ENCODE results near the gene HAPLN3. TPM values are rescaled to one million over a fixed set of nuclear protein-coding genes. Genes with fewer than 3 reads are reported as not detected.

HAPLN3 gene
- polyA plus RNA-seq, 1 donor from 2014 or later: not detected

DNA sequence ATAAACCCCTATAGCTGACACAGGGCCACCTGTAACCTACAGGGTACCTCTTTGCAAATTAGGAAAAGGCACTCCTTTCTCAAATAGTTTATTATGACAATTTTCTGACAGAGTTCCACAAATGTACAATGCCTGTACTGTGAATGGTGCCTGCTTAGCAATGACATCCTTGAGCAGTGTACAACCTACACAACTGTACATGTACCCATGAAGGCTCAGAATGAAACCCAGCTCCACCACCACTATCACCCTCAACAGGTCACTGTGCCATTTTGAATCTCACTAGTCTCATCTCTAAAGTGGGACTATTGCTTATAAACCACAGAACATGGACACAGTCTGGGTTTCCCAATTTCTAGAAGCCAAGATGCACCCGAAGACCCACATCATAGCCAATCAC lies 10.8 kb upstream of the HAPLN3 start:
- Histone ChIP-seq H3K9me2 (ENCODE audit: insufficient read depth, low read length) (no peaks in the 10 kb centered on the region), H2AFZ (ENCODE audit: low read depth, low read length) (no peak overlapping the region), H3K27ac (ENCODE audit: low read length) (no peak overlapping the region), H3K9me3 (ENCODE audit: low read length) (no peaks in the 10 kb centered on the region), H3K36me3 (ENCODE audit: insufficient read depth, low read length) (no peaks in the 10 kb centered on the region), H3K4me3 (ENCODE audit: low read length) (no peak overlapping the region), H3K27me3 (ENCODE audit: insufficient read depth, low read depth, low read length) (no peaks in the 10 kb centered on the region), H4K20me1 (ENCODE audit: insufficient read depth) (no peaks in the 10 kb centered on the region), H3K79me2 (replicated peaks; ENCODE audit: insufficient read depth, low read length) (no peaks in the 10 kb centered on the region), H3K9ac (ENCODE audit: low read length) (no peak overlapping the region), H3K4me2 (ENCODE audit: low read length) (no peak overlapping the region), H3F3A (ENCODE audit: insufficient read depth, low read length, poor library complexity, severe bottlenecking) (no peaks in the 10 kb centered on the region)
- TF ChIP-seq POLR2AphosphoS5 (IDR thresholded peaks at IDR 0.05) (no peak), TAF1 (IDR thresholded peaks at IDR 0.05; ENCODE audit: low read depth) (no peak), RAD21 (conservative IDR thresholded peaks at IDR 0.05) (no peak), EP300 (conservative IDR thresholded peaks at IDR 0.05; ENCODE audit: poor library complexity, severe bottlenecking) (no peak), SMC3 (conservative IDR thresholded peaks at IDR 0.05; ENCODE audit: poor library complexity) (no peak), MXI1 (conservative IDR thresholded peaks at IDR 0.05; ENCODE audit: poor library complexity, severe bottlenecking) (no peak), EZH2 (IDR thresholded peaks at IDR 0.05; ENCODE audit: borderline replicate concordance, insufficient read depth, low read length, poor library complexity, severe bottlenecking) (no peak)
- TF ChIP-seq, protein P1, sequence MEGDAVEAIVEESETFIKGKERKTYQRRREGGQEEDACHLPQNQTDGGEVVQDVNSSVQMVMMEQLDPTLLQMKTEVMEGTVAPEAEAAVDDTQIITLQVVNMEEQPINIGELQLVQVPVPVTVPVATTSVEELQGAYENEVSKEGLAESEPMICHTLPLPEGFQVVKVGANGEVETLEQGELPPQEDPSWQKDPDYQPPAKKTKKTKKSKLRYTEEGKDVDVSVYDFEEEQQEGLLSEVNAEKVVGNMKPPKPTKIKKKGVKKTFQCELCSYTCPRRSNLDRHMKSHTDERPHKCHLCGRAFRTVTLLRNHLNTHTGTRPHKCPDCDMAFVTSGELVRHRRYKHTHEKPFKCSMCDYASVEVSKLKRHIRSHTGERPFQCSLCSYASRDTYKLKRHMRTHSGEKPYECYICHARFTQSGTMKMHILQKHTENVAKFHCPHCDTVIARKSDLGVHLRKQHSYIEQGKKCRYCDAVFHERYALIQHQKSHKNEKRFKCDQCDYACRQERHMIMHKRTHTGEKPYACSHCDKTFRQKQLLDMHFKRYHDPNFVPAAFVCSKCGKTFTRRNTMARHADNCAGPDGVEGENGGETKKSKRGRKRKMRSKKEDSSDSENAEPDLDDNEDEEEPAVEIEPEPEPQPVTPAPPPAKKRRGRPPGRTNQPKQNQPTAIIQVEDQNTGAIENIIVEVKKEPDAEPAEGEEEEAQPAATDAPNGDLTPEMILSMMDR (IDR thresholded peaks at IDR 0.05; ENCODE audit: poor library complexity, severe bottlenecking): no peak
- TF ChIP-seq, protein P2, sequence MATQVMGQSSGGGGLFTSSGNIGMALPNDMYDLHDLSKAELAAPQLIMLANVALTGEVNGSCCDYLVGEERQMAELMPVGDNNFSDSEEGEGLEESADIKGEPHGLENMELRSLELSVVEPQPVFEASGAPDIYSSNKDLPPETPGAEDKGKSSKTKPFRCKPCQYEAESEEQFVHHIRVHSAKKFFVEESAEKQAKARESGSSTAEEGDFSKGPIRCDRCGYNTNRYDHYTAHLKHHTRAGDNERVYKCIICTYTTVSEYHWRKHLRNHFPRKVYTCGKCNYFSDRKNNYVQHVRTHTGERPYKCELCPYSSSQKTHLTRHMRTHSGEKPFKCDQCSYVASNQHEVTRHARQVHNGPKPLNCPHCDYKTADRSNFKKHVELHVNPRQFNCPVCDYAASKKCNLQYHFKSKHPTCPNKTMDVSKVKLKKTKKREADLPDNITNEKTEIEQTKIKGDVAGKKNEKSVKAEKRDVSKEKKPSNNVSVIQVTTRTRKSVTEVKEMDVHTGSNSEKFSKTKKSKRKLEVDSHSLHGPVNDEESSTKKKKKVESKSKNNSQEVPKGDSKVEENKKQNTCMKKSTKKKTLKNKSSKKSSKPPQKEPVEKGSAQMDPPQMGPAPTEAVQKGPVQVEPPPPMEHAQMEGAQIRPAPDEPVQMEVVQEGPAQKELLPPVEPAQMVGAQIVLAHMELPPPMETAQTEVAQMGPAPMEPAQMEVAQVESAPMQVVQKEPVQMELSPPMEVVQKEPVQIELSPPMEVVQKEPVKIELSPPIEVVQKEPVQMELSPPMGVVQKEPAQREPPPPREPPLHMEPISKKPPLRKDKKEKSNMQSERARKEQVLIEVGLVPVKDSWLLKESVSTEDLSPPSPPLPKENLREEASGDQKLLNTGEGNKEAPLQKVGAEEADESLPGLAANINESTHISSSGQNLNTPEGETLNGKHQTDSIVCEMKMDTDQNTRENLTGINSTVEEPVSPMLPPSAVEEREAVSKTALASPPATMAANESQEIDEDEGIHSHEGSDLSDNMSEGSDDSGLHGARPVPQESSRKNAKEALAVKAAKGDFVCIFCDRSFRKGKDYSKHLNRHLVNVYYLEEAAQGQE (IDR thresholded peaks at IDR 0.05; ENCODE audit: borderline replicate concordance): no peak

DNA sequence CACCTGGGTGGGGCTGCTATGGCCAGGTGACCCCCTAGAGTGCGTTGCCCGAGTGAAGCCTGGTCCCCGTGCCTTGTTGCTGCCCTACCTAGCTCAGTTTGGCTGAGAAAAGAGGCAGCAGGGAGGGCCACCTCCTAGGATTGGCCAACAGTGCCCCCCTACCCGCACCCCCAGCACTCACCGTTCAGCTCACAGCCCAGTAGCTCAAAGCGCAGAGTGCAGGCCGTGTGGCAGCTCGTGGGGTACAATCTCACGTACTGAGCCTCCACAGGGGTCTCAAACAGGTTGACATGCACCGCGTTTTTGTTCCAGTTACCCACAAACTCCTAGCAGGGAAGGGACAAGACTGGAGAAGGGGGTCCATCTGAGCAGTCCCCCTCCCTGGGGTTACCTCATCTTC lies 10.2 kb upstream of the HAPLN3 start:
- H3K4me3 ChIP-seq (ENCODE audit: low read length): no peak overlapping the region
- no peak overlapping the region for H3K27ac ChIP-seq (ENCODE audit: low read length)
- H3K9me3 ChIP-seq (ENCODE audit: low read length): no peaks in the 10 kb centered on the region
- no peaks in the 10 kb centered on the region for H3K36me3 ChIP-seq (ENCODE audit: insufficient read depth, low read length)
- no peaks in the 10 kb centered on the region for H4K20me1 ChIP-seq (ENCODE audit: insufficient read depth)
- no peak overlapping the region for H2AFZ ChIP-seq (ENCODE audit: low read depth, low read length)
- H3K4me2 ChIP-seq (ENCODE audit: low read length): no peak overlapping the region
- no peaks in the 10 kb centered on the region for H3K9me2 ChIP-seq (ENCODE audit: insufficient read depth, low read length)
- no peaks in the 10 kb centered on the region for H3K79me2 ChIP-seq (replicated peaks; ENCODE audit: insufficient read depth, low read length)
- no peaks in the 10 kb centered on the region for H3F3A ChIP-seq (ENCODE audit: insufficient read depth, low read length, poor library complexity, severe bottlenecking)
- no peak overlapping the region for H3K9ac ChIP-seq (ENCODE audit: low read length)
- TF ChIP-seq, protein P2 (IDR thresholded peaks at IDR 0.05; ENCODE audit: borderline replicate concordance): no peak
- no peak for TF ChIP-seq EZH2 (IDR thresholded peaks at IDR 0.05; ENCODE audit: borderline replicate concordance, insufficient read depth, low read length, poor library complexity, severe bottlenecking)
- no peak for TF ChIP-seq EP300 (conservative IDR thresholded peaks at IDR 0.05; ENCODE audit: poor library complexity, severe bottlenecking)
- TF ChIP-seq TAF1 (IDR thresholded peaks at IDR 0.05; ENCODE audit: low read depth): no peak
- TF ChIP-seq, protein P1 (IDR thresholded peaks at IDR 0.05; ENCODE audit: poor library complexity, severe bottlenecking): no peak
- TF ChIP-seq RAD21 (conservative IDR thresholded peaks at IDR 0.05): no peak
- TF ChIP-seq POLR2AphosphoS5 (IDR thresholded peaks at IDR 0.05): no peak
- no peaks in the 10 kb centered on the region for H3K27me3 ChIP-seq (ENCODE audit: insufficient read depth, low read depth, low read length)

Measured in neural cell (in vitro differentiated cells).